T-helper 1 cell (primary cell): ENCODE results near the gene ATP8A1.

Experiments
- DNase-seq, 5 donors: peaks; one replicate each; pipeline ENCODE4 v3.0.0-alpha.2; 2012 to 2020

ATP8A1 gene

DNA sequence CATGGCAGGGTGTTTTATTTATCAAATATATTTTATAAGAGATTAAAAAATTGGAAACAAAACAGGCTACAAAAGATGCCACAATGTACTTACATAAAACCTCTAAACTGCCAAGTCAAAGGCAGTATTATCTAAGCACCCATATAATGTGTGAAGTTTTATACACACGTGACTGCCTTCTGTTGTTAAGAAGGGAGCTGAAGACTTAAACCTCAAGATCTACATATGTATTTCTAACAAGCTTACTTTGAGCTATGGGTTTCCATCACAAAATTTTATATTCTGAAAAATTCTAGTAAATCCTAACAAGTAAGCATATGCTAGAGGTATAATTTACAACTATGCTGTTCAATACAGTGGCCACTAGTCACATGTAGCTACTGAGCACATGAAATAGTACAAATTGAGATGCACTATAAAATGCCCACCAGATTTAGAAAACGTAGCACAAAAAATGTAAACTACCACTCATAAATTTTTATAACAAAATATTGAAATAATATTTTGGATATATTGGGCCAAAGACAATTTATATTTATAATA lies 9.8 kb downstream of the ATP8A1 start:
- no peak for DNase-seq

DNA sequence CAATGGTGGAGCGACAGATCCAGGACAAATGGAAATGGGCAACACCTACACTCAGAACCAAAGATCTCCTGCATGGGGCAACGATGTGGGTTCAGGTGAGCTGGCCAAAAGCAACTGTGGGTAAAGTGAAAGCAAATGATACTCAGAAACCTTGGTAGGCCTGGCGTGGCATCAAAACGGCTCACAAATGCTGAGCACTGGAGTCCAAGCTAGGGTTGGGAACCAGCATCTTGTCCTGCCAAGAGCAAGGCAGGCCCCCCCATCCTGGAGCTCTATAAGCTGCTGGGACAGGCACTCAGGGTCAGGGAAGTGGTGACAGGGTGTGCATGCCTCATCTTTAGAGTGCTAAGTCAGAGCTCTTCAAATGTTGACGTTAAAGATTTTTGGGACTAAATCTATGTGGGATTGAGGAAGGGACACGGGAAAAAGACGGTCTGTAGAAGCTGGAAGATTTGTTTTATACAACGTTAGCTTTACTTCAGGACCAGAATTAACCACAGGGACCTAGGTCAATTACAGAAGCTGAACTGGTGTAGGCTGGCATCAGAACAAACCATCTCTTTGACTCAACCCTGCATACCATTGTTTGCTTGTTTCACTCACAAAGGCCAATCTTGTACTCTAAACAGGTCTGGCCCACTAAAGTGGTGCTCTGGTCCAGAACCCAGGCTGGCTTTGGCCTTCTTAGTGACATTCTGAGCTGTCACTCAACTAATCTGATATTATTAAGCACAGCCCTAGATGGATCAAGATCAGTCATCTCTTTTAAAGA lies 10.7 kb downstream of the ATP8A1 start:
- DNase-seq, result no peak

DNA sequence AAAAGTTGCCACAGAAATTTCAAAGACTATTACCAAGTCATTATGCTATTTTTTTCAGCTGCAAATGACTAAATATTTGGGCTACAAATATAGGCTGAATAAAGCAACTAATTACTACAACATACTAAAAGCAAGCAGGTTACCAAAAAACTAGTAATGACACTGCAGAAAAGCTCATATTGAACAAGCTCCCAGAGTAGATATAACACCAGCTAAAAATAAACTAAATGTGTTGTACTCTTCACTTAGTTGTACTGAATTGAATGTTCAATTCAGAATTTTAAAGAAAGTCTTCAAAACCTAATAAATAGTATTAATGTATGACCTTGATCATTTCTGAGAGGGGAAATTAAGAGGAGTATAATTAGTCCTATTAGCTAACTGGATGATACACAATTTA lies 12.0 kb downstream of the ATP8A1 start:
- no peak for DNase-seq

DNA sequence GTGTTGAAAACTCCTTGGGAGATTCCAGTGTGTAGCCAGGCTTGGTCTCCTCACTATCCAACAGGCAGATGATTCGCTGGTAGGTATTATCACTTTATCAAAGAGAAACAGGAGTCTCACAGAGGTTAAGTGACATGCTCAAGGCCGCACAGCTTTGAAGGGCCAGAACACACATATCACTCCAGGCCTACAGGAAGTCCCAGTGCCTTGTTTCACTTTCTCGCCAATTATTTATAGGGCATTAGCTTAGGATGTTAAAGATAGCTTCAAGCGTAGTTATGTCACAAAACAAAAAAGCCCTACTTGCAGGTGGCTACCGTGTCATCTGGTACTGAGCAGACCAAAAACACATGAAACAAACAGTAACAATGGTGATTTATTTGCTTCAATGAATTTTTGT lies 13.2 kb downstream of the ATP8A1 start:
- no peak for DNase-seq

DNA sequence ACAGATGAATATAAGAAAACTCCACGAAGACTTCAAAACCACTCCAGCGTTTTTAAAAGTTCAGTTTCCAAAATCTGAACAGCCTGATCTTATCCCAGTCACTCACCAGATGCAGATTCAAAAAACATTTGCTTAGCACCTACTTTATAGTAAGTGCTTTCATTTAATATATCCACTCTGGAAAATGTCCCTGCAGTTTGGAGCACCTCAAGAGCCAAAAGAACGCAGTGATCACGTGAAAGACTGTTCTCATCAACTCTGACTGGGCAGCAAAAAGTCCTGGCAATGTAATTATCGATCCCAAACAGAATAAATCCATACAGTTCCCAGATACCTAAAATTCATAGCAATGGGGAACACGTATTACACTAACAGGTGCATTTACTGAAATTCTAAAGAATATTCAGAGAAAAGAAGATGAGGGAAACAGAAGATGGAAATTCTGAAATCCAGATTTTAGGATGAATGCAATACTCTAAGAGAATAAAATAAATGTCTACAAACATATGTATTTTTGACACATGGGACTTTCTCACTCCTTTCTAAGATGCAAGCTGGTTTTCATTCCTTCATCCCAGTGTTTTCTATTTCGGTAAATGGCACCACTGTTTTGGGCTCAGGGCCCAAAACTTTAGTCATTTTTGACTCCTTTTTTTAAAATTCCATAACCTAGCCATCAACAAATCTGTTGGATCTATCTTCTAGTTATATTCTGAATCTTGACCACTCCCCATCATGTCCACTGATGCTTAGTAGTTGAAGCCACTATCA lies 13.9 kb downstream of the ATP8A1 start:
- no peak for DNase-seq

DNA sequence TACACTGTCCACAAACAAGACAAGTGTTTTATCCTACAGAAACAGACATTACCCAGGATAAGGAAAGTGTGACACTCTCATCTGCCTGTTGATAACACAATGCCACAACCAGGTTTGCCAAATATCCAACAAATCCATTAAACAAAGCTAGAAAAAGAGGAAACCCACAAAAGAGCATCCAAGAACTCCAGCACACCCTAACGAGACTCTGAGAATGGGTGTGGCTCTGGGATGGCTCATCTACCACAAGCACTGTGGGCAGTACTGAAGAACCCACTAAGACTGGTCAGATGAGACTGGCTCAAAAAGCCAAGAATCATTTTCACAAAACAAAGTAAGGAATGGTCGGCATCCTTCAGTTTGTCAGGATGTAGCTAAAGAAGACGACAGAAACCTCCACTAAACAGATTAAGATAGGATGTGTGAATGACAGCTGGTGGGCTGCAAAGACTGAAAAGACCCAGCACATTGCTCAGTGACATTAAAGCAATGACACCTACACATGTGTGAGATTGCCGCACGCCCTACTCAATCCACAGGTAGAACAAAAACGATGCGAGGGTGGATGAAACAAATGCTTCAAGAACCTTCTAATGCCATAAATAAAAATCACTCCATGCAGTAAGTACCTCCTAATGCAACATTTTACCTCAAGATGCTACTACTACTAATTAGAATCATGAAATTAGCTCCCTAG lies 14.7 kb downstream of the ATP8A1 start:
- DNase-seq, result no peak

DNA sequence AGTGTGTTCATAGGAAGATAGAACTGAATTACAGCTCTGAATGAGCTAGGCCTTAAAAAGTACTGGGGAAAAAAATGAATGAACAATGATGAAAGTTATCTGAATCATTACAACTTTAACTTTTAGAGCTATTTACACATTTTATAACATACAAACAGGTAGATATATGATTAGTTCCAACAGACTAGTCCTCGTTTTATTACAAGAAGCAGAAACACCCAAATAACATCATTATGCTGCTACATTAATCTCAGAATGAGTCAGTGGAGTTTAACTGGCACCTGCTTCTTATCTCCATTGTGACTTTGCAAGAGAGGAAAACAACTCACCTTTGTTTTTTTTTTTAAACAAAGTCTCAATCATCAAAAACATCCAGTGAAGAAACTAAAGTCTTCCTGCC lies 15.2 kb downstream of the ATP8A1 start:
- peak in 1 of 5 donors; percentile 33 for DNase-seq

DNA sequence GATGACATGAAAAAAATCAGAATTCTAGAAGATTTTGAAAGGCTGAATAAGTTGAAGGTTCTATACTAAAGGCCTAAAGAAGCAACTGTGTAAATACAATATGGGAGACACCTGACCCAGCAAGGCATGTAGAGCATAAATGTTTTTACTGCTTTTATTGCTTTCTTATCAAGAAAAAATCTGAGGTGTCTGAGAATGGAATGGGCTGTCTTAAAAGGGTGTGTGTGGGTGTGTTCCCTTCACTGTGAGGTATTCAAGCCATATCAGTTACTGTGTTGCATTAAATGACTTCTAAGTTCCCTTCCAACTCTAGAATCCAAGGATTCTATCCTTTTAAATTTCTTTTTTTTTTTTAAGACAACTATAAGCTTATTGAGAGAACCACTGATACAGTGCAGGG lies 15.7 kb downstream of the ATP8A1 start:
- no peak for DNase-seq

DNA sequence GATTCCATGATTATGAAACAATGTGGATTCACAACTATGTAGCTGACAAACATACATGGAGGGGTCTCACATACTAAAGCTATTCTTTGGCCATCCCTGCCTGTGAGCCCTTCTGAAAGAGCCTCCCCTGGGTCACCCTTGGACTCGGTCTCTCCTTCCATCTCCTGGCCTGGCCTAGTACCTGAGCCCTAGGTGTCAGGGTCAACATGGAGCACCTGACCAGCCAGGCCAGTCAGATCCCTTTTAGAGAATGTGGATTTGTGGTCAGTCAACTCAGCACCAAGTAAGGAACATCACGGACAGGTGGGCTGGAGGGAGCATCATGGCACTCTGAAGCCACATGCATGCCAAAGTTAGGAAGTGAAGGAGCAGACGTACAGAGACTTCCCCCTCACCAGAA lies 16.3 kb downstream of the ATP8A1 start:
- no peak for DNase-seq

DNA sequence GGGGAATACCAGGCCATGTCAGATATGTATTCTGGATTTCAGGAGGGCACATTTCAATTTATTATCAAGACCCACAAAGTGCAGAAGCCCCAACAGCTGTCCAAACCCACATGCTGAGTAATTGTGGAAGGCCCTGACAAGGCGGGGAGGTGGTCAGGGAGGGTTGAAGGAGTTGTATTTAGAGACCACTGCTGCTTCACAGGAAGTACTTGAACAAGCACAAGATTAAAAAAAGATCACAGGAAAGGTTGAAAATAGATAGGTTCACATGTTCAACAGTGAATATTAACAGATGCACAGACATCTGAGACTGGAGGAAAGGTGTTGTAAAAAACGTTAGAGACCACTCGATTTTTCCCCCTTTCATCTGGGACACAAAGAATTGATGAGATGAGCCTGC lies 17.9 kb downstream of the ATP8A1 start:
- DNase-seq, result peak in 1 of 5 donors; percentile 36

DNA sequence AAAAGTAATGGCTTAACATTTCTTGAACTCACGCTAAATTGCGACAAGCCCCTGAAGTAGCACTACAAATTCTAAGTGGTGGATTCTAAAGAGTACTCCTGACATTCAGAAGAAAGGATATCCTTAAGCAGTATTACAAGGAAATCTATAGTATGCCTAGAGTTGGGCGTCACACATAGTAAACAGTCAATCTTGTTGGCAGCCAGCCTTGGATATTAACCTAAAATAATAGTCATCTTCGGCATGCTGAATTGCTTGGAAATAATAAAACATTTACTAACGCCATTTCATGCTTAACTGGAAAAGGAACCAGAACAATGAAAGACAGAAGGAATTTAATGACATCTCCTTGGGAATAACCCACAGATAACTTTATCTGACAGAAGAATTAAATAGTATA lies 18.6 kb downstream of the ATP8A1 start:
- no peak for DNase-seq

DNA sequence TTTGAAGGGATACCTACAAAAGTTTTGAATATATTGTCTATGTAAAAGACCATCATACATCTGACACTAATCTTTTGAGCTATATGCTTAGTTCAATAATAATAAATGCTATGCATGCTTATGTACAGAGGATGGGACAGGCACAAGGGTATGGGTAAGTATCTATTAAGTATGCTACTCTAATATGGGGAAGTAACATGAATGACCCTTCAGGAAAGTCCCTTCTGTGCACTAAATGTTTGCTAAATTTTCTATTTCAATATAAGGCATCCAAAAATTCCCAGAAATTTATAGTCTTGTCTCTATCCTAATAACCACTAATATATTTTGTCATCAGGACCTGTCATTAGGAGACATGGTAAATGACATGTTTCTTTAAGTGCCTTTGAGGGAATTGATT lies 19.0 kb downstream of the ATP8A1 start:
- DNase-seq, result no peak

DNA sequence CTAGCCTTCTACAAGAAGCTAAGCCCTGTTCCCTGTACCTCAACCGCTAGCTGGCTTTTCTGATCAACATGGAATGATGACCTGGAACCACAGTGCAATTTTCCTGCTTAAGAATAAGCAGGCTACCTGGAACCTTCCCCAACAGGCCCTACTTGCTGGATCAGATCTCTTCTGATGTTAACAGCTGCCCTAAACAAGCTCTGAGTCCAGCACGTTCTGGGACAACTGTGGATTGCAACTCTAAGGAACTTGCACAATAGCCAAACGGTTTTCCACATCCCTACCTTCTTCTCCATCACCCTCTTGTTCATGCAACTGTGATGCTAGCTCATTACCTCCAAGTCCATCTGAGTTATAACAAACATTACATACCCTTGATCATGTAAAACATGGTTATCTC lies 19.8 kb downstream of the ATP8A1 start:
- DNase-seq, result no peak

DNA sequence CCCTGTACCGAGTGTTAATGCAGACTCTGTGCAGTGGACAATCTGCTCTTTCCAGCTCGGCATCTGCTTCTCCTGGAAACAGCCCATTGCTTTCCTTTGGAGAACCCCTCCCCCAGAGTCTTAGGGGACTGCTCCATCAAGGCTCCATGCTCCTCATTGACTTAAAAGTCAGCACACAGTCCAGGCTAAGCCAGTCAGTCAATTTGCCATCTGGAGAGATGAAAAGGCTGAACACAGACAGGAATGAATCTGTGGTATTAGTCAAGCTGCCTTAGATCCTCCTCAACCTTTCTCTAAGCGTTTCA lies 20.3 kb downstream of the ATP8A1 start:
- no peak for DNase-seq

DNA sequence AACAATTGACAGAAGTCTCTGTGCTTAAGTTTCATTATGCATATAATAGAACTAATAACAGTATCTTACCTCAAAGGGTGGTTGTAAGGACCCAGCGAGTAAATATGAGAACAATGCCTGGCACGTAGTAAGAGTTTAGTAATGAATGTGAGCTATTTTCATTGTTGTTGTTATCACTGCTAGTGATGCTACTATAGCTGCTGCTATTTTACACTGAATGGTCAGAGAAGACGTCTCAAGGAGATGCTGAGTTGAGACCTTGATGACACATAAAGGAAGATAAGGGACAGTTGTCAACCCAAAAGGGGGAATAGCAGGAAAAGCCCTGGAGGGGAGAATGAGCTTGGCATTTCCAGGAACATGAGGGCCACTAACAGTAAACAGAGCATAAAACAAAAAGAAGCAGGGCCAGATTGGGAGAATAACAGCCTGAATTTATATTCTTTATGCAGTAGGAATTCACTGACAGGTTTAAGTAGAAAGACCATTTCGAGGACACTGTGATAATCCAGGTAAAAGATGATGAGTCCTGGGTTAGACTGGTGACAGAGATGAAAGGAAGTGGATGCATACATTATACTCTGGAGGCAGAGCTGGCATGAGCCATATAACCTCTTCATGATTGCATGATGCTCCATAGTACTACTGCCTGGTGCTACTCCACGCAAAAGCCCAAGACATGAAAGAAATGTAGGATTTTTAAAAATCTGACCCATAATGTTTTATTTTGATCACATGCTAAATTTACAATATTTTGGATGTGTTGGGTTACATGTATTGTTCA lies 23.1 kb downstream of the ATP8A1 start:
- peak in 1 of 5 donors; percentile 35 for DNase-seq

DNA sequence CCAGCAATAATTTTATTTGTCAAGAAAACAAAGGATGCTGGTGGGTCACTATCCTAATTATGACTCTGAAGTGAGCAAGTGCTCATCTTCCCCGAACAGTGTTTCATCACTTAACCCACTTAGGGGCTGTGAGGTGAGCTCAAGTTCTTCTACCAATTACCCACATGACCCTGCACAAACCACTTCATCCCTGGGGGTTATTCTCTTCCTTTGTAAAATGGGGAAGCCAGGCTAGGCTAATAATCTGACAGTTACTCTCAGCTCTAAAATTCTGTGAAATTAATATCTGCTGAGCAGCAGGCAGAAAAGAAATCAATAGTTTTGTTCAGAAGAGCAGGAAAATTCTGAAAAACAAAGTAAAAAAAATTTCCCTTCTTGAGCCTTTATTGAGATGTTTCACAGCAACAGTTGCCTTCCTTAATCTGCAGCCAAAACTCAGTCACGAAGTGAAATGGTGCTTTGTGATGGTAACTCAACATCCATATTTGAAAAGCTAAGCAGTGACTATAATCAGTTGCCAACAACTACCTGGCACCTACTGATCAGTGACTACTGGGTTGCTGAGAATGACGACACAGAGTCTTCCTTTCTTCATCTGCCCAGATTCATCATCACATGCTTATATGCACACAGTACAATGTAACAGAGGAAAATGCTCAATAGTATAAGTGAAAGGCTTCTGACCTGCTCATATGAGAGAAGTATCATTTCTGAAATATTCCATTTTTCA lies 24.1 kb downstream of the ATP8A1 start:
- no peak for DNase-seq

DNA sequence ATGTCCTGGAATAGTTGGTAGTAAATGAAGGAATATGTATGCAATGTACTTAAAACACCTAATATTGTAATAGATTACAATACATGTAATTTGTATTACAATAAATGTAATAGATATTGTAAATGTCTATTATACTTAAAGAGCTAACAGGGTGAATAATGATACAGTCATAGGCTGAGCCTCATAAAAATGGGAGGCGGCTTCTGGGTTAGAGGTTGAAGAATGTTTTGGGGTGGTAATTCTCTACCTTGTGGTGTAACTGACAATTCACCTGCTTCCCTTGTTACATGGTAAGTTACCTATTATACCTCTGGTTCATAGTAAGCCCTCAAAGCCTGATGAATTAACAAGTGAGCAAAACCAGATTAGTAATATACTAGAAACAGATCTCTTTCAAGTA lies 26.0 kb downstream of the ATP8A1 start:
- no peak for DNase-seq

DNA sequence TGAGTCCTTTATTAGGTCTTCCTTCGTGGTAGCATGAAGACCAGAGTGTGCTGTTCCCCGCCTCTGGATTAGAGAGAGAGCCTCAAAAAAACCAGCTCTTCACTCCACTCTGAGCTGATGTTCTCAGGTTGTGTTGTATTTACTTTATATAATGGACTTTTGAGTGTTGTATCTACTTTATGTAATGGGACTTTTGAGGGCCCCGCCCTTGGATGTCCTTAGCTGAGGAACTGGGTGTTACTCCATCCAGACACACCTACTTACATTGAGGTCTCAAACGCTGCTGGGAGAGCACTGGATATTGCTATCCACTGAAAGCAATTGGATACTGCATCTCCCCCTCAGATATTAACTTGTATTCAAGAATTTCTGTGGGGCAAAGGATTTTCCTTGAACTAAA lies 28.2 kb downstream of the ATP8A1 start:
- DNase-seq, result no peak

DNA sequence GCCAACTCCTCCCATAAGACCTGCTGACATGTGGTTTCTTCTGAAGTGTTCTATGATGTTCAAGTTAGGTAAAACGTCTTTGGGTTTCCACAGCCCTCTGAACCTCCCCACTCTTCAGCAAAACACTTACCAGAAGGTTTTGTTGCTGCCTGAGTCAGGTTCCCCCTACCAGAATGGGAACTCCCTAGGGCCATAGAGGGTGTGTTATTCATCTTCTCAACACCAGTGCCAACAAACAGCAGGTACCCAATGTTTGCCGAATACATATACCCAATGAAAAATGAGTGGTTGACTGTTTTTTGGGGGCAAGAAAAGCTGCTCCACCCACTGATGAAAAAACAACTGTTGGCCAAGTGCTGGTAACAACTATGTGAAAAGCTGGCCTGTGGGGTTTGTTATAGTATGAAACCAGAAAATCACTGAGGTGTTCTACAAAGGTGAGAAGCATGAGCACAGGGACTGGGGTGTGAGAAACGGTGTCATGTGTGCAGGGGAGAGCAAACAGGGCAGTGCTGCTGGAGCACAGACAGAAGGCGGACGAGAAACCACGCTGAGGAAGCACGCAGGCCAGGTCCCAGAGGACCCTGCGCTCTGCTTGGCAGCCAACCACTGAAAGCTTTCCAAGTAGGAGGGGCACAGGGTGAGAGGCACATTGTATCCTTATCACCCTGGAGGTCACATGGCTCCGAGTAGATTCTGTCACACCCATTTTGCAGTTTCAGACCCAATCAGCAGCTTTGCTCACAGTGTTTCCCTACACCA lies 28.8 kb downstream of the ATP8A1 start:
- DNase-seq, result peak in 3 of 5 donors; percentile 3 to 48 (median 6)

DNA sequence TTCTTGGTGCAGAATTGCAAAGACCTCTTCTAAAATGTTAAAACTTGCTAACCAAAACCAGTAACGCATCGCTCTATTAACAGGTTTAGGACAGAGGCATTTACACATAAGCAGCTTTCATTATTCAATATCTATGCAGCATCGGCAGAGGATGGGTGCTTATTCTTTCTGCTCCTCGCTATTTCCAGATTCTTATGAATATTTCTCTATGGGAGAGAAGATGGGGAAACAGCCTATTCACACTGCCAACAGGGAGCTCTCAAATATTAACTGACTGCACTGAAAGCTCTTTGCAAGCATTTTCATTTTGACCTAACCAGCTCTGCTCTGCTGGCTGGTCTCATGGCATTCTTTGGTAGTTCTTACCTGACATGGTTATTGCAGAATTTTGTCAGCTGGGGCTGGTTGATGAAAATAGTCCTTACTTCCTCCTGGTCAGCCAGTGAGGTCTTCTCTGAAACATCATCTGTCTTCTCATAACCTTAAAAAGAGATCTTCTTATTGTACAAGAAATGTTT lies 30.2 kb downstream of the ATP8A1 start:
- no peak for DNase-seq

DNA sequence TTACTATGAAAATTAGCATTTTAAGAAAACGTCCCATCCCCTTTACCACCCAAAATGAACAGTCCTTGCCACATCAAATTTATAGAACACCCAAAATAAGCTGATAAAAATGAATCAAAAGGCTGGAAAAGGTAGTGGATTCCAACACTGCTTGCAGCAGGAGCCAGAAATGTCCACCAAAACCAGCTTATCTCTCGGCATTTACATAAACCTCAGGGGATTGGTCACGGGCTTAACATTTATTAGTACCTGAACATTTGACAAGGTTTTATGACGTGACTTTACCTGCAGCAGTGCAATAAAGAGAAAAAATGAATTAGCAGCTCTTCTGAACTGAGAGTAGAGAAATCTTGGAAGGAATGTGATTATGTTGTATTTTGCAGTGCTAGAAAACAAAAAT lies 31.6 kb downstream of the ATP8A1 start:
- no peak for DNase-seq
